Measurements from ENCODE around the gene PCBP3.

GRCh38 chr21:45680215-45680614 is 36.7 kb downstream of the PCBP3 start:
- TF ChIP-seq CTCF (conservative IDR thresholded peaks at IDR 0.05) (no peak), ZFX (IDR thresholded peaks at IDR 0.05) (no peak)

All from C4-2B (cell line).